Caco-2 (cell line): ENCODE measurements around the gene LMTK3. TPM values are rescaled to one million over a fixed set of nuclear protein-coding genes. Genes with fewer than 3 reads are reported as not detected.

Source experiments
- BruUV-seq: library from RNA; stranded (reverse); fragments of 400-500 nt; replicated peaks from 2 replicates; lab custom pipeline; 2021; lab: Mats Ljungman, UMichigan
- CTCF ChIA-PET: fragments of 300-600 bp; sonication (Branson Sonifier 250); formaldehyde crosslinking; loops from one replicate; lab custom pipeline; 2022; ENCODE audit warnings: antibody characterized with exemption; lab: Charles Lee
- POLR2A ChIA-PET: fragments of 300-600 bp; sonication (Branson Sonifier 250); formaldehyde crosslinking; loops from one replicate; lab custom pipeline; 2022; ENCODE audit warnings: antibody characterized with exemption; lab: Charles Lee
- DNase-seq, 2 experiments: peaks; one replicate each; pipeline versions ENCODE4 v3.0.0 to v3.0.0-alpha.2; 2020 to 2022
- H3K27me3 ChIP-seq: replicated peaks from 2 replicates; pipeline ENCODE4 v1.6.0; 2011; ENCODE audit warnings: low read length; ENCODE audit not compliant: control insufficient read depth, insufficient read depth
- H3K36me3 ChIP-seq: 2 replicates; pipeline ENCODE4 v1.5.1; 2011; ENCODE audit warnings: low read length; ENCODE audit not compliant: control insufficient read depth, insufficient read depth
- H3K4me1 ChIP-seq: fragments of 250-450 bp; sonication (Bioruptor Pico); 2 replicates; pipeline ENCODE4 v1.5.1; 2020; ENCODE audit warnings: mild to moderate bottlenecking
- H3K4me3 ChIP-seq: 2 replicates; pipeline ENCODE4 v1.5.1; 2011; ENCODE audit warnings: low read depth, mild to moderate bottlenecking, control low read depth, low read length
- H3K9me3 ChIP-seq: fragments of 250-450 bp; sonication (Bioruptor Pico); 2 replicates; pipeline ENCODE4 v1.5.1; 2020; ENCODE audit warnings: mild to moderate bottlenecking, moderate library complexity
- H3K27ac Mint-ChIP-seq: one replicate; pipeline ENCODE4 v1.8.0; 2022; ENCODE audit warnings: mixed read lengths; ENCODE audit not compliant: unreplicated experiment
- H3K27me3 Mint-ChIP-seq: one replicate; pipeline ENCODE4 v1.8.0; 2022; ENCODE audit warnings: mixed read lengths; ENCODE audit not compliant: insufficient read depth, unreplicated experiment
- H3K36me3 Mint-ChIP-seq: one replicate; pipeline ENCODE4 v1.8.0; 2022; ENCODE audit warnings: mild to moderate bottlenecking, mixed read lengths; ENCODE audit not compliant: insufficient read depth, unreplicated experiment
- H3K4me1 Mint-ChIP-seq: one replicate; pipeline ENCODE4 v1.8.0; 2022; ENCODE audit warnings: low read depth, mixed read lengths; ENCODE audit not compliant: unreplicated experiment
- H3K4me3 Mint-ChIP-seq: one replicate; pipeline ENCODE4 v1.8.0; 2022; ENCODE audit warnings: mild to moderate bottlenecking, moderate library complexity, mixed read lengths; ENCODE audit not compliant: unreplicated experiment
- H3K9me3 Mint-ChIP-seq: one replicate; pipeline ENCODE4 v1.8.0; 2022; ENCODE audit warnings: mixed read lengths; ENCODE audit not compliant: unreplicated experiment
- CTCF ChIP-seq, 2 experiments: fragments of 200-600 bp in 1 of 2; IDR thresholded peaks; 1 replicate in 1 of 2; 2 replicates in 1 of 2; pipeline versions ENCODE4 v1.5.1 to v1.8.0; 2011 to 2022; ENCODE audit warnings: antibody characterized with exemption in 1 of 2, control low read depth in 1 of 2, inconsistent platforms in 1 of 2, low read depth in 1 of 2, low read length in 1 of 2, mild to moderate bottlenecking in 1 of 2, moderate library complexity in 1 of 2; ENCODE audit not compliant: insufficient read depth in 1 of 2, severe bottlenecking in 1 of 2, unreplicated experiment in 1 of 2
- intact Hi-C: fragments of 100-400 bp; cut with micrococcal nuclease; formaldehyde crosslinking; loops from one replicate; pipeline ENCODE4 v1.10.0; 2022; ENCODE audit not compliant: unreplicated experiment
- total RNA-seq: library from RNA; stranded (reverse); gene quantifications from 2 replicates; pipeline ENCODE4 v1.2.3, GENCODE V29; 2022

LMTK3 gene
- total RNA-seq, 1 experiment from 2014 or later: 22.6 TPM

- H3K36me3 ChIP-seq: no peaks in the 10 kb centered on the region
- Mint-ChIP-seq H3K4me3 (no peak overlapping the region), H3K9me3 (no peaks in the 10 kb centered on the region), H3K36me3 (peaks cover 23% of the 10 kb centered on the region), H3K27ac (peak overlapping the region; percentile 98), H3K4me1 (peaks cover 39% of the 10 kb centered on the region), H3K27me3 (no peaks in the 10 kb centered on the region)
- no peak overlapping the region for H3K4me3 ChIP-seq
- no peaks in the 10 kb centered on the region for H3K9me3 ChIP-seq
- peak; percentile 30 to 36 for TF ChIP-seq CTCF (IDR thresholded peaks at IDR 0.05; ENCODE audit: insufficient read depth in 1 of 2, low read depth in 1 of 2, low read length in 1 of 2, severe bottlenecking in 1 of 2, unreplicated experiment in 1 of 2)
- no peaks in the 10 kb centered on the region for H3K27me3 ChIP-seq
- DNase-seq: peak; percentile 60 to 72
- POLR2A ChIA-PET: no interaction called here
- no TSS peak for BruUV-seq
- H3K4me1 ChIP-seq: peaks cover 50% of the 10 kb centered on the region
- intact Hi-C loops: no loop called here
- CTCF ChIA-PET: interaction anchor here (0.6 kb wide), 1 partner anchor 54 kb away, joined by 4 read pairs; no protein-coding TSS in a partner anchor
These were observed 48.5 kb upstream of the LMTK3 start for GRCh38 chr19:48560095-48560530.

GRCh38 chr19:48558018-48558684 is 46.5 kb upstream of the LMTK3 start:
- Mint-ChIP-seq H3K27me3 (no peaks in the 10 kb centered on the region), H3K9me3 (no peaks in the 10 kb centered on the region), H3K36me3 (peaks cover 30% of the 10 kb centered on the region), H3K4me3 (peak overlapping the region; percentile 54), H3K27ac (peak overlapping the region; percentile 98), H3K4me1 (peaks cover 44% of the 10 kb centered on the region)
- ChIA-PET CTCF (interaction anchor here (0.5 to 1.3 kb wide), 11 partner anchors 16 to 1261 kb away, joined by 3 to 16 read pairs (median 7); partner anchors contain the start of genes RPL18 and SPHK2), POLR2A (interaction anchor here (0.5 to 1.0 kb wide), 16 partner anchors 10 to 764 kb away, joined by 3 to 24 read pairs (median 5); partner anchors contain the start of genes RPL18, SPHK2, SYNGR4 and TMEM143)
- intact Hi-C loops: loop anchor here (1.0 kb wide), 3 partner anchors 13 to 56 kb away; no protein-coding TSS in a partner anchor
- H3K4me1 ChIP-seq: peaks cover 51% of the 10 kb centered on the region
- H3K9me3 ChIP-seq: no peaks in the 10 kb centered on the region
- no peak for TF ChIP-seq CTCF (IDR thresholded peaks at IDR 0.05; ENCODE audit: insufficient read depth in 1 of 2, low read depth in 1 of 2, low read length in 1 of 2, severe bottlenecking in 1 of 2, unreplicated experiment in 1 of 2)
- no peaks in the 10 kb centered on the region for H3K36me3 ChIP-seq
- peak; percentile 99 for DNase-seq
- no peak overlapping the region for H3K4me3 ChIP-seq
- no peaks in the 10 kb centered on the region for H3K27me3 ChIP-seq
- BruUV-seq: TSS peak; percentile 79

- POLR2A ChIA-PET: interaction anchor here (0.5 to 1.0 kb wide), 2 partner anchors 16 to 55 kb away, joined by 3 to 4 read pairs; no protein-coding TSS in a partner anchor
- Mint-ChIP-seq H3K4me1 (peaks cover 42% of the 10 kb centered on the region), H3K27me3 (no peaks in the 10 kb centered on the region), H3K27ac (peak overlapping the region; percentile 98), H3K36me3 (peaks cover 30% of the 10 kb centered on the region), H3K9me3 (no peaks in the 10 kb centered on the region), H3K4me3 (no peak overlapping the region)
- Histone ChIP-seq H3K36me3 (no peaks in the 10 kb centered on the region), H3K4me1 (peaks cover 63% of the 10 kb centered on the region), H3K9me3 (no peaks in the 10 kb centered on the region), H3K27me3 (no peaks in the 10 kb centered on the region), H3K4me3 (no peak overlapping the region)
- intact Hi-C loops: no loop called here
- CTCF ChIA-PET: interaction anchor here (1.4 kb wide), 1 partner anchor 28 kb away, joined by 3 read pairs; no protein-coding TSS in a partner anchor
- no peak for TF ChIP-seq CTCF (IDR thresholded peaks at IDR 0.05; ENCODE audit: insufficient read depth in 1 of 2, low read depth in 1 of 2, low read length in 1 of 2, severe bottlenecking in 1 of 2, unreplicated experiment in 1 of 2)
- no TSS peak for BruUV-seq
- DNase-seq: no peak
These were observed 45.2 kb upstream of the LMTK3 start for GRCh38 chr19:48556825-48557224.
